K562 (cell line): ENCODE measurements around the gene MBOAT1. TPM values are rescaled to one million over a fixed set of nuclear protein-coding genes. Genes with fewer than 3 reads are reported as not detected.

ENCODE experiments used
- ARID2 ChIP-seq: fragments of 450-650 bp; IDR thresholded peaks from 2 replicates; pipeline ENCODE4 v1.6.1; 2017; ENCODE audit warnings: antibody characterized with exemption, mild to moderate bottlenecking
- ARNT ChIP-seq, 2 experiments: fragments of 450-650 bp; IDR thresholded peaks; 2 replicates each; pipeline ENCODE4 v1.6.1; 2016; ENCODE audit warnings: mild to moderate bottlenecking in 1 of 2
- ATF4 ChIP-seq: fragments of 450-650 bp; formaldehyde crosslinking; IDR thresholded peaks from 2 replicates; pipeline ENCODE4 v1.4.0; 2022; ENCODE audit warnings: mild to moderate bottlenecking, moderate library complexity
- EP300 ChIP-seq: IDR thresholded peaks from 2 replicates; pipeline ENCODE4 v1.6.1; 2012; ENCODE audit warnings: low read length, improper control_type of control experiment
- FIP1L1 ChIP-seq: fragments of 200-400 bp; formaldehyde crosslinking; IDR thresholded peaks from 2 replicates; pipeline ENCODE4 v1.6.1; 2018; ENCODE audit warnings: mild to moderate bottlenecking, low read depth, low read length; ENCODE audit not compliant: poor library complexity, severe bottlenecking
- IFI16 ChIP-seq: fragments of 250-450 bp; sonication (Bioruptor Pico); IDR thresholded peaks from 2 replicates; pipeline ENCODE4 v2.1.2; 2022; ENCODE audit warnings: mild to moderate bottlenecking, inconsistent platforms
- IRF2 ChIP-seq: sonication (generic); formaldehyde crosslinking; IDR thresholded peaks from 2 replicates; pipeline ENCODE4 v1.8.1; 2022; ENCODE audit warnings: mild to moderate bottlenecking, missing genetic modification reagents
- MAFF ChIP-seq: IDR thresholded peaks from 2 replicates; pipeline ENCODE4 v1.6.1; 2012; ENCODE audit warnings: low read length, improper control_type of control experiment
- NFYB ChIP-seq: IDR thresholded peaks from 2 replicates; pipeline ENCODE4 v1.6.1; 2011; ENCODE audit warnings: mild to moderate bottlenecking, moderate library complexity; ENCODE audit not compliant: insufficient read length; ENCODE audit errors: extremely low read depth
- RBM39 ChIP-seq: fragments of 200-400 bp; formaldehyde crosslinking; optimal IDR thresholded peaks from 2 replicates; pipeline ENCODE3; 2018; ENCODE audit warnings: low read depth, low read length
- TAF7 ChIP-seq: fragments of 450-650 bp; IDR thresholded peaks from 2 replicates; pipeline ENCODE4 v1.6.1; 2016; ENCODE audit warnings: missing genetic modification characterization, missing compliant biosample characterization
- TFE3 ChIP-seq: fragments of 450-650 bp; formaldehyde crosslinking; IDR thresholded peaks from 2 replicates; pipeline ENCODE4 v1.4.0; 2020; ENCODE audit warnings: mild to moderate bottlenecking, mixed read lengths
- TOE1 ChIP-seq, 2 experiments: fragments of 450-650 bp in 1 of 2; sonication (generic) in 1 of 2; formaldehyde crosslinking in 1 of 2; IDR thresholded peaks; 2 replicates each; pipeline versions ENCODE4 v1.7.1 to v1.8.0; 2016 to 2022; ENCODE audit warnings: borderline replicate concordance in 2 of 2, mild to moderate bottlenecking in 2 of 2, antibody characterized with exemption in 1 of 2, inconsistent platforms in 1 of 2, low read depth in 1 of 2, missing genetic modification reagents in 1 of 2, moderate library complexity in 1 of 2
- ZNF324 ChIP-seq: fragments of 250-450 bp; sonication (Bioruptor Pico); IDR thresholded peaks from 2 replicates; pipeline ENCODE4 v1.4.0; 2020; ENCODE audit warnings: mild to moderate bottlenecking
- ZNF395 ChIP-seq: fragments of 200-800 bp; sonication (Bioruptor generic); IDR thresholded peaks from 2 replicates; pipeline ENCODE4 v1.6.1; 2017; ENCODE audit warnings: missing genetic modification characterization, missing compliant biosample characterization
- ZNF431 ChIP-seq: sonication (generic); formaldehyde crosslinking; IDR thresholded peaks from 2 replicates; pipeline ENCODE4 v1.8.0; 2022; ENCODE audit warnings: mild to moderate bottlenecking, missing genetic modification reagents
- ZNF57 ChIP-seq: fragments of 450-650 bp; formaldehyde crosslinking; IDR thresholded peaks from 2 replicates; pipeline ENCODE4 v1.4.0; 2020; ENCODE audit warnings: mild to moderate bottlenecking, moderate library complexity
- polyA plus RNA-seq, 8 experiments: library from polyadenylated mRNA; depleted of rRNA in 4 of 8; stranded (reverse) in 5 of 8; unstranded in 3 of 8; fragments of >200 nt; fragmentation: Nextera tagmentation in 2 of 8; fragmentation: Illumina TruSeq in 1 of 8; extraction: Ambion mirVana in 2 of 8; extraction: Trizol in 1 of 8; gene quantifications; 2 replicates each; pipeline versions ENCODE4 v1.2.1 to v1.2.3, GENCODE V29; 2011 to 2014; ENCODE audit warnings: inconsistent platforms in 1 of 8, missing spikeins in 1 of 8
- total RNA-seq, 7 experiments: library from RNA; depleted of rRNA in 6 of 7; stranded (reverse); fragments of >200 nt in 6 of 7; fragmentation: Illumina TruSeq in 2 of 7; extraction: Trizol in 2 of 7; gene quantifications; 2 replicates each; pipeline versions ENCODE4 v1.2.1 to v1.2.3, GENCODE V29; 2011 to 2021; ENCODE audit warnings: low replicate concordance in 1 of 7
- TF ChIP-seq, protein P1 (sequence below), 3 experiments: fragments of 200-800 bp in 1 of 3; fragments of 250-450 bp in 1 of 3; fragments of 450-650 bp in 1 of 3; sonication (Bioruptor Pico) in 1 of 3; sonication (Bioruptor generic) in 1 of 3; formaldehyde crosslinking in 1 of 3; IDR thresholded peaks; 2 replicates each; pipeline versions ENCODE4 v1.6.1 to v1.8.0; 2016 to 2022; ENCODE audit warnings: mild to moderate bottlenecking in 2 of 3, missing genetic modification characterization in 2 of 3, missing compliant biosample characterization in 1 of 3, moderate library complexity in 1 of 3
- TF ChIP-seq, protein P2 (sequence below): fragments of 450-650 bp; formaldehyde crosslinking; IDR thresholded peaks from 2 replicates; pipeline ENCODE4 v1.4.0; 2020; ENCODE audit warnings: mild to moderate bottlenecking, moderate library complexity

MBOAT1 gene
- total and polyA plus RNA-seq, 9 of the 15 experiments (the other 6 are each of a cell fraction or from before 2014, with no cell fraction given): 0.13 to 16.5 (median 10.3) TPM

DNA sequence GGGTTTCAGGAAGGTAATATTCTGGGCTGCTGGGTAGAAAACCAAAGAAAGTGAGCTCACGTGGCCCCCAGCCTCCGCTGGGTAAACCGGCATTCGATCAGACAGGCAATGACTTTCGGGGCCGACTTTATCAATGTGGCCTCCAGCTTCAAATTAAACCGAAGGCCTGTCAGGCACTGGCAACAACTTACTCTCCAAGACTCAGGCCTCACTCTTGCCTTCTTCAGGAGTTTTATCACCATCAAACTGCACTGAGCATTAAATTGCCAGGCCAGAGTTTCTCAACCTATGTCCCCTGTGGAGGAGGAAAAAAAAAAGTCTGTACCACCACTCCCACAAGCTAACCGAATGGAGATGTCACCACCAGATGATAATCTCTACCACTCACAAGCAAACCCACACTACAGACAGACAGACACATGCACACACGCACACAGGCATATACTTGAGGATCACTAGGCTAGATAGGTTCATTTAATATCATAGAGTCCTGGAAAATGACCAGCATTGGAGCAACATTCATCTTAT lies 1.1 kb upstream of the MBOAT1 start (continued):
- no peak for TF ChIP-seq ZNF324 (CRISPR knock-in tag)
- no peak for TF ChIP-seq NFYB
- TF ChIP-seq ATF4: peak; percentile 23; the same call in 1 of the 2 replicates
- no peak for TF ChIP-seq TAF7 (tag)
- no peak for TF ChIP-seq RBM39
- TF ChIP-seq, protein P1, sequence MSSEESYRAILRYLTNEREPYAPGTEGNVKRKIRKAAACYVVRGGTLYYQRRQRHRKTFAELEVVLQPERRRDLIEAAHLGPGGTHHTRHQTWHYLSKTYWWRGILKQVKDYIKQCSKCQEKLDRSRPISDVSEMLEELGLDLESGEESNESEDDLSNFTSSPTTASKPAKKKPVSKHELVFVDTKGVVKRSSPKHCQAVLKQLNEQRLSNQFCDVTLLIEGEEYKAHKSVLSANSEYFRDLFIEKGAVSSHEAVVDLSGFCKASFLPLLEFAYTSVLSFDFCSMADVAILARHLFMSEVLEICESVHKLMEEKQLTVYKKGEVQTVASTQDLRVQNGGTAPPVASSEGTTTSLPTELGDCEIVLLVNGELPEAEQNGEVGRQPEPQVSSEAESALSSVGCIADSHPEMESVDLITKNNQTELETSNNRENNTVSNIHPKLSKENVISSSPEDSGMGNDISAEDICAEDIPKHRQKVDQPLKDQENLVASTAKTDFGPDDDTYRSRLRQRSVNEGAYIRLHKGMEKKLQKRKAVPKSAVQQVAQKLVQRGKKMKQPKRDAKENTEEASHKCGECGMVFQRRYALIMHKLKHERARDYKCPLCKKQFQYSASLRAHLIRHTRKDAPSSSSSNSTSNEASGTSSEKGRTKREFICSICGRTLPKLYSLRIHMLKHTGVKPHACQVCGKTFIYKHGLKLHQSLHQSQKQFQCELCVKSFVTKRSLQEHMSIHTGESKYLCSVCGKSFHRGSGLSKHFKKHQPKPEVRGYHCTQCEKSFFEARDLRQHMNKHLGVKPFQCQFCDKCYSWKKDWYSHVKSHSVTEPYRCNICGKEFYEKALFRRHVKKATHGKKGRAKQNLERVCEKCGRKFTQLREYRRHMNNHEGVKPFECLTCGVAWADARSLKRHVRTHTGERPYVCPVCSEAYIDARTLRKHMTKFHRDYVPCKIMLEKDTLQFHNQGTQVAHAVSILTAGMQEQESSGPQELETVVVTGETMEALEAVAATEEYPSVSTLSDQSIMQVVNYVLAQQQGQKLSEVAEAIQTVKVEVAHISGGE (CRISPR knock-in tag; IDR thresholded peaks at IDR 0.05): no peak
- no peak for TF ChIP-seq ZNF57
- TF ChIP-seq IRF2 (CRISPR knock-in tag): no peak
- no peak for TF ChIP-seq ZNF431
- TF ChIP-seq MAFF: no peak
- TF ChIP-seq TOE1 (IDR thresholded peaks at IDR 0.05; ENCODE audit: borderline replicate concordance): no peak
- TF ChIP-seq TOE1 (CRISPR knock-in tag; IDR thresholded peaks at IDR 0.05; ENCODE audit: borderline replicate concordance, low read depth): no peak
- TF ChIP-seq ZNF395 (CRISPR knock-in tag): peak; percentile 82; the same call in 1 of the 2 replicates
- no peak for TF ChIP-seq ARID2
- no peak for TF ChIP-seq EP300
- TF ChIP-seq FIP1L1: no peak
- no peak for TF ChIP-seq IFI16 (CRISPR knock-in tag)
- TF ChIP-seq, protein P2, sequence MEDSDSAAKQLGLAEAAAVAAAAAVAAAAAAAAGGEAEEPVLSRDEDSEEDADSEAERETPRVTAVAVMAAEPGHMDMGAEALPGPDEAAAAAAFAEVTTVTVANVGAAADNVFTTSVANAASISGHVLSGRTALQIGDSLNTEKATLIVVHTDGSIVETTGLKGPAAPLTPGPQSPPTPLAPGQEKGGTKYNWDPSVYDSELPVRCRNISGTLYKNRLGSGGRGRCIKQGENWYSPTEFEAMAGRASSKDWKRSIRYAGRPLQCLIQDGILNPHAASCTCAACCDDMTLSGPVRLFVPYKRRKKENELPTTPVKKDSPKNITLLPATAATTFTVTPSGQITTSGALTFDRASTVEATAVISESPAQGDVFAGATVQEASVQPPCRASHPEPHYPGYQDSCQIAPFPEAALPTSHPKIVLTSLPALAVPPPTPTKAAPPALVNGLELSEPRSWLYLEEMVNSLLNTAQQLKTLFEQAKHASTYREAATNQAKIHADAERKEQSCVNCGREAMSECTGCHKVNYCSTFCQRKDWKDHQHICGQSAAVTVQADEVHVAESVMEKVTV (CRISPR knock-in tag): no peak
- TF ChIP-seq ARNT (IDR thresholded peaks at IDR 0.05): 0 out of 4 replicates have a peak, but pooled peaks of 1 of the 2 experiments have one; percentile 29
- TF ChIP-seq TFE3: no peak
